ENCODE data around the gene CUEDC1. TPM values are rescaled to one million over a fixed set of nuclear protein-coding genes. Genes with fewer than 3 reads are reported as not detected.

The CUEDC1 gene
- total RNA-seq, 4 donors from 2014 or later: 10.2 to 45.4 (median 19.2) TPM

DNA sequence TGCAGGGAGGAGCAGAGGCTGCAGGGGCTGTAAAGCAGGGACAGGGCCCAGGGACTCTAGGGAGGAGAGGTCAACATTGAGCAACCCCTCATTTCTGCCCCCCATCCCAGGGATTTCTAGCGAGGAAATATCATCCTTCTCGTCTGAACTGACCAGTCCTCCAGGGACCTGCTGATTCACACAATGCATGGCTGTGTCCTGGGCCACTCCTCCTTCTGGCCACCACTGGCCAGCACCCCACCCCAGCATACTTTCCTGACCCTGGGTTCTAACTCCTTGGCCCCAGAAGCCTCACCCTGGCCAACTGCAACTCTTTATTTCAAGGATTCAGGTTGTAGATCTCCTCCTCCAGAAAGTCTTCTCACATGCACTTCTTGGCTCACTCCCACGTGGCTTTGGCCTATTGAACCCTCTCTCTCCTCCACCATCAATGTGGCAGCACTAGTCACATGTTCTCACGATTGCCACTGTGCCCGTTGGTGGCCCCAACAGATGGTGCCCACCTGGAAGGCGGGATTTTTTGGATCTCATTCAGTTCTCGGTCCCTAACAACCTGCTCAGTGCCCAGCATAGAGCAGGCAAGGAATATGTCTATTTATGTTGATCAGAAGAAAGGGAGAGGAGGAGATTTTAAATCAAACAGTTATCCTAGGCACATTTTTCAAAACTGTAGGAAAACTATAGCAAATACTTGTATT, 41.5 kb downstream of the CUEDC1 start:
- no peak for TF ChIP-seq CTCF (IDR thresholded peaks at IDR 0.05)
- H3K27me3 ChIP-seq: no peaks in the 10 kb centered on the region
- H3K36me3 ChIP-seq: no peaks in the 10 kb centered on the region
- peak overlapping the region in 1 of 4 donors; percentile 59 for H3K27ac ChIP-seq
- H3K4me1 ChIP-seq: peaks cover 0 to 52% (median 2%) of the 10 kb centered on the region in 4 donors
- no peak overlapping the region for H3K4me3 ChIP-seq
- no peak for DNase-seq
- H3K9me3 ChIP-seq: no peaks in the 10 kb centered on the region

- Histone ChIP-seq H3K27me3 (no peaks in the 10 kb centered on the region), H3K27ac (peak overlapping the region in 3 of 4 donors; percentile 9 to 59 (median 28)), H3K36me3 (no peaks in the 10 kb centered on the region), H3K4me3 (no peak overlapping the region), H3K9me3 (no peaks in the 10 kb centered on the region), H3K4me1 (peaks cover 0 to 37% (median 2%) of the 10 kb centered on the region in 4 donors)
- peak in 2 of 3 donors; percentile 83 to 84 for DNase-seq
- TF ChIP-seq CTCF (IDR thresholded peaks at IDR 0.05): no peak
- no peak for TF ChIP-seq POLR2A (IDR thresholded peaks at IDR 0.05)
Observed at GRCh38 chr17:57911834-57912673, 43.2 kb downstream of the CUEDC1 start.

DNA sequence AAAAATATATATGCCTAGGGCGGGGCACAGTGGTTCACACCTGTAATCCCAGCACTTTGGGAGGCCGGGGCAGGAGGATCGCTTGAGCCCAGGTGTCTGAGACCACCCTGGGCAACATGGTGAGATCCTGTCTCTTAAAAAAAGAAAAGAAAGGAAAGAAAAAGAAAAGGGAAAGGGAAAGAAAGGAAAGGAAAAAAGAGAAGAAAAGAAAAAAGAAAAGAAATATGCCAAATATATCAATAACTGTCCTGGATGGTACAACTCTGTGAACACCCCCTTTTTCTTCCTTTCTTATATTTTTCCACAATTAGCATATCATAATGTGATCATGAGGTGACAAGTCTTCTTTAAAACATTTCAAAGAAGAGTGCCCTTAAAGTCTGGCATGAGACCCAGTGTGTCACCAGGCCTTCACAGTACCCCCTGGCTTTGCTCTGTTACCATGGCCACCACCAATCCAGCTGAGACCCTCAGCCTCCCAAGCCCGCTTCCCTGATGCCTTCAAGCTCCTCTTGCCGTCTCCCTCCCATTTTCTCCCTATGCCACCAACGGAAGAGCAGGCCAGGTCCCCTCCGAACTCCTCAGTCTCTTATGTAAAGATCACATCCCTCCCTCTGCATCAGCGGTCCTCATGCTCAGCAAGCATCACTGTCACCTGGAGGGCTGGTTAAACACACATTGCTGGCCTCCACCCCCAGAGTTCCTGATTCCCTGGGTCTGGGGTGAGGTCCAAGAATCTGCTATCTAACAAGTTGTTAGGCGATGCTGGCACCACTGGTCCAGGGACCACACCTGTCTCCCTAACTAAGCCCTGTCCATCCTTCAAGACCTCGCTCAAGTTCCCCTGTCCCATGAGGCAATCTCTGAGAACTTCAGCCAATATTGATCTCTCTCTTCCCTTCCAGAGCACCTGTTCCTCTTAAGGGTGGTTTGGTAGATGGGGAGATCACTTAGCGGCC, 44.5 kb downstream of the CUEDC1 start:
- no peak for DNase-seq
- H3K9me3 ChIP-seq: no peaks in the 10 kb centered on the region
- no peak overlapping the region for H3K27ac ChIP-seq
- no peak for TF ChIP-seq POLR2A (IDR thresholded peaks at IDR 0.05)
- TF ChIP-seq CTCF (IDR thresholded peaks at IDR 0.05): no peak
- no peaks in the 10 kb centered on the region for H3K27me3 ChIP-seq
- H3K4me1 ChIP-seq: peaks cover 0 to 35% (median 2%) of the 10 kb centered on the region in 4 donors
- no peak overlapping the region for H3K4me3 ChIP-seq
- no peaks in the 10 kb centered on the region for H3K36me3 ChIP-seq

GRCh38 chr17:57909551-57909950, 45.7 kb downstream of the CUEDC1 start:
- H3K4me3 ChIP-seq: no peak overlapping the region
- H3K27ac ChIP-seq: no peak overlapping the region
- no peaks in the 10 kb centered on the region for H3K27me3 ChIP-seq
- H3K36me3 ChIP-seq: no peaks in the 10 kb centered on the region
- peaks cover 0 to 33% (median 2%) of the 10 kb centered on the region in 4 donors for H3K4me1 ChIP-seq
- TF ChIP-seq CTCF (IDR thresholded peaks at IDR 0.05): no peak
- TF ChIP-seq POLR2A (IDR thresholded peaks at IDR 0.05): no peak
- no peak for DNase-seq
- no peaks in the 10 kb centered on the region for H3K9me3 ChIP-seq

DNA sequence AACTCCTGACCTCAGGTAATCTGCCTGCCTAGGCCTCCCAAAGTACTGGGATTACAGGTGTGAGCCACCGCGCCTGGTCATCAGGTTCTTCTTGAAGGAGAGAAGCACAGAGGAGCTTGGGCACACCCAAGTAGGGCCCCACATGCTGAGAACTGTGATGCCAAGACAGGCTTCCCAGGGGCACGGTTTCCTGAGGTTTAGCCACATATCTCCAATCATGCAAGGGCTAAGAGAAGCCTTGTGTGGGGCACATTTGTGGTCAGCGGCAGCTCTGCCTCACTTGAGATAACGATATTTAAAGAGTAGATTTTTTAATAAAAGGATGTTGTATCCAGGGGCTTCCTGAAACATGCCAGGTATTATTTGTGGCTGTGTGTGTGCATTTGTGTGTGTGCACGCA, 46.9 kb downstream of the CUEDC1 start:
- Histone ChIP-seq H3K36me3 (no peaks in the 10 kb centered on the region), H3K27me3 (no peaks in the 10 kb centered on the region), H3K4me1 (peaks cover 0 to 39% (median 9%) of the 10 kb centered on the region in 4 donors), H3K4me3 (no peak overlapping the region), H3K27ac (no peak overlapping the region), H3K9me3 (no peaks in the 10 kb centered on the region)
- TF ChIP-seq CTCF (IDR thresholded peaks at IDR 0.05) (no peak), POLR2A (IDR thresholded peaks at IDR 0.05) (no peak)
- no peak for DNase-seq
